ENCODE measurements around the gene P2RY6.

Gene P2RY6

DNA sequence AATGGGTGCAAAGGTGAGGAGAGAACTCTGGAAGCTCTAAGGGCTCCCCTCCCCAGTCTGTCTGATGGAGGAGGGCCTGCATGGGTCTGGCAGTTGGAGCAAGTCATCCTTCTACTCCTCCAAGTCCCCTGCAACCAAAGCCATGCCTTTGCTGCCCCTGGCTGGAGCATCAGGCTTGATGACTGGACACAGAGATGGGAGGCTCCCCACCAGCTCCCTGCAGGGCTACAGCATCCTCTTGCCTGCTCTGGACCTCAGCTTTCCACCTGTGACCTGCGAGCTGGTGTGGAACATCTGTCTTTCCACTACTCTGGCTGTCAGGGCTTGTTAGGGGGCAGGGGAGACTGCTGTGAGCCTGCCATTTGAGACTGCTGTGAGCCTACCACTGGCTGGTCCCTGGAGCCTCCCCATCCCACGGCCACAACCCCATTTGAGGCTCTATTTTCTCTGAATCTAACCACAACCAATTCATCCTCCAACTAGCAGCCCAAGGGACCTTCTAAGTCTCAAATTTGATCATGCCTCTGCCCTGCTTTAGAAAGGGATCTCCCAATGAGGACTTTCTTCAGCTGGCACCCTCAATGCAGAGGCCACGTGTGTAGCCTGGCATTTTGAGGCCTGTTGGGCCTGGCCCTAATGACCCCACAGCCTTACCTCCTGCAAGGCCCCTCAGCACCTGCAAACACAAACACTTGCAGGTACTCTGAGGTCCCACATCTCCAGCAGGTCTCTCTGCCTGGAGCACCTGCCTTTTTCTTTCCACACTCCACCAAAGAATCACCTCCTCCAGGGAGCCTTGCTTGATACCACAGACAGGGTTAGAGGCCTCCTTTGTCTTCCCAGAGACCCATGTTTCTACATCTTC lies 9.9 kb downstream of the P2RY6 start:
- no peak for DNase-seq

DNA sequence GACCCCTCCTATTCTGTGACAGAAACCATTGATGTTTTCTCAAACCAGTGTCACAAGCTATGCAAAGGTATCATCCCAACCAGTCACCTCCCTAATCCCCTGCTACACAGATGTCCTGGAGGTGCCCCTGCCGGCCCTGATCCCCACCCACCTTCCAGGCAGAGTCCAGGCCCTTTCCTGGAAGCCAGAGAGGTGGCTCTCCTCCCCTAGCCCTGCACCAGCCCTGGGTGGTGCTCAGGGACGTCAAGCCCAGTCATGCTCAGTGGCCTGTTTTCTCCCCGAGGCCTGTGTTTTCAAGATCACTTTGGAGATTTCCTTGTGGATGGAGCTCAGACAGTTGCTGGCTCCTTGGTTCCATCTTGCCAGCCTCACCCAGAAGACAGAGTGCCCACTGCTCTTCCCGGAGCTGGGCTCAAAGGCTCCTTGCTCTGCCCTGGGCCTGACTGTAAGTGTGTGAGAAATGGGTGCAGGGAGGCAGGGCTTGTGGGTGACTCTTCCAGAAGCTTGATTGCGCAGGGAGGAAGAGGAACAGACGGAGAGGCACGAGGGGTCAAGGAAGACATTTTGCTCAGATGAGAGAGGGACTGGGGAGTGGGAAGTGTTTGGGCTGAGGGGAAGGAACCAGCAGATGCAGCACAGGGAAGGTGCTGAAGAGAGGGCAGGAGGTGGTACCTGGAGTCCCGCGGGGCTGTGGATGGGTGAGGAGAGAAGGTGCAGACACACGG lies 11.3 kb downstream of the P2RY6 start:
- peak; percentile 34 for DNase-seq

DNA sequence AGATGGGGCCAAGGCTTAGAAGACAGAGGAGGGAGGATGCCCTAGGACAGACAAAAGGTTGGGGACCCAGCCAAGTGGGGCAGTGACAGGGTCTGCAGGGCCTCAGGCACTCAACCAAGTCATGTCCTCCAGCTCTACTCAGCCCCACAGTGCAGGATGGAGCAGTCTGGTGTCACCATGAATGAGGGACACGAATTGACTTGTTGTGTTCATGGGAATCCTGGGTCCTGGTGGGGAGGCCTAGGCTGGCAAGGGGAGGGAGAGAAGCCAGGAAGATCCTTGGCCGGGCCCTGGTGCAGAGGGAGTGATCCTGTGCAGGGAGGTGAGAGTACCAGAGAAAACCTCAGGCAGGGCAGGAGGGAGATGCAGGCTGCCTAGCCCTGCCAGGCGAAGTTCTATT lies 12.0 kb downstream of the P2RY6 start:
- DNase-seq, result no peak

DNA sequence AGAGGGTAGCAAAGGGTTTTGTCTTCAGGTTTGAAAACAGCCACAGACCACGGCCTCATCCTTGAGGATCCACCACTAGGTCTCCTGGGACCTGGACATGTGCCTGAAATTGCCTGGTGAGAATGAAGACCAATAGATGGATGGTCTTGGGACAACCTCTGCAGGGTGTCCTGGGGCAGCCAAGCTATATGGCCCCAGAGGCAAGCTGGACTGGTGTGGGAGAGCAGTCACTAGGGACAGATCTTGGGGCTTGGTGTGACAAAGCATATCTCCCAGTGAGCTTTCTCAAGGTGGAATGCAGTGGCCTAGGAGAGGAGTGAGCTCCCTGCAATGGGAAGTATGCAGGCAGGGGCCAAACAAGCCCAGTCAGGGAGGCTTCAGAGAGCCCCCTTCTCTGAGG lies 13.6 kb downstream of the P2RY6 start:
- DNase-seq, result no peak

DNA sequence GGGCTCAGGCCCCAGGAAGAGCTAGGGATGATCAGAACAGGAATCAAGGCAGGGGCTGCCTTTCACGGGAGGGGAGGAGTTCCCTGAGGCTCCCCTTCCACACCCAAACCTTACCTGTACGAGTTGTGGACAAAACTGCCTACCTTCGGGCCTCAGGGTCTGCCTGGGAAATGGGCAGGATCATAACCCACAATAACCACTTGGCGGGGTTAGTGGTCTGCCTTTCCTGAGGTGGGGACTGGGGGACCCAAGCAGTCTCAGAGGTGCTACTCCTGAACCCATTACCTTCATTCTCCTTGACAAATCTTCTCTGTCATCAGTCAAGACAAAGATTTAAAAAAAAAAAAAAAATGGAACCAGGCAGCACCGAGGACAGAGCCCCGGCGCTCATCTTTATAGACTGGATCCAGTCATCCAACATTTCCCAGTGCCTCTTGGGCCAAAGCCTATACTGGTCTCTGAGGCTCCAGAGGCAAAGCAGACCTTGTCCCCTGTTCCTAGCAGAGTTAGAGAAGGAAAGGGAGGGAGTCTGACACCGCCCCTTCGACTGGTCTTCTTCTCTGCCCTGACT lies 14.2 kb downstream of the P2RY6 start:
- no peak for DNase-seq

DNA sequence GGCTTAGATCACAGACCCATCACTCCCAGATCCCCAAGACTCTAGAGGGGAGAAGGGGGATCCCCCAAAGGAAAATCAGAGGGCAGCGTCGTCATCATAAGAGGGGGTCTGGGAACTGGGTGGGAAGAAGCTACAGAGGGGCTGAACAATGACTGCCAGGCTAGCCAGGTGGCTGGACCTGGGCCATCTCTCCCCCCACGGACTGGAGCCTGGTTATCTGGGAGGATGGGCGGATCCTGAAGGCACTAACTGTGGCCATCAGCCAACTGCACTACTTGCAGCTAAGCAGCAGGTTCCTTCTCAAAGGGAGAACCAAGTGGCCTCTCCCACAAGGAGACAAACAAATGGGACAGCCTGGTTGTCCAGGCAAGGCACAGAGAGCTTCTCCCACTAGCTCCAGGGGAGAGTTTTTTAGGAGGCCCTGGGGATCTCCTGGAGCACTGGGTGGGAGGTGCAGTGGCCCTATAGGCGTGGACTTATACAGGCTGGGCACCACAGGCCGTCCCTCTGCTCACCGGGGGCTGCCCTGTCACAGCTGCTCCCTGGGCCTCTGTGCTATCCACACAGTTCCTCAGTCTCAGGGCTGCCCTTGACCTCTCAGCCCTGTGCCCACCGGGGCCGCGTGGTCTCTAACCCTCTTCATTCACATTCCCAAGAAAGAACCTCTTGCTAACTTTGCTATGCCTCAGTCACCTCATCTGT lies 15.4 kb downstream of the P2RY6 start:
- DNase-seq, result no peak

DNA sequence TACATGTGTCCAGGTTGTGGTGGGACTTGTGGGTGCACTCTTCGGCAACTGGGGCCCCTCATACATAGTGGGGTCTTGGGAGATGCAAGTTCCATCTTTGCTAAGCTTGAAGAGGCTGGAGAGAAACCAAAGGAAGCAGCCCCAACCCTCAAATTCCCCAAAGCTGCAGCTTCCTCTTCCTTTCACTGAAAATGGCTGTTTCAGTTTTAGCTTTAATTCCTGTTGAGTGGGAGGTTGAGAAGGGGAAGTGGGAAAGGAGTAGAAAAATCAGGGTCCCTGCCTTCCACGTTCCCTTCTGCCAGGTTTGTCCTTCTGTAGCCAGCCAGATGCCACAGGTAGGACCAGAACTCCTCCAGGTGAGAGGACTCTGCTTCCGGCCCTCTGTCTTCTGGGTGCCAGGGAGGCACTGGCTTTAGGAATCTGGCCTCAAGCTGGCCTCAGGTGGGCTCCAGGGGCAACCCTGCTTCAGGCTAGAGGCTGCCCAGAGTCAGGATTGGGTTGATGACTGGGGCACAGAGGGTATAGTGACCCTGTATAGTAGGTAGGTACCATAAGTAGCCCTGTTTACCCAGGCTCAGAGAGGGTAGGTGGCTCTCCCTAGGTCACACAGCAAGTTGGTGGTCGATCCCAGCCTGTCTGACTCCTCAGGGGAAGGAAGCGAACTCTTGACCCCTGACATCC lies 16.2 kb downstream of the P2RY6 start:
- DNase-seq, result no peak

DNA sequence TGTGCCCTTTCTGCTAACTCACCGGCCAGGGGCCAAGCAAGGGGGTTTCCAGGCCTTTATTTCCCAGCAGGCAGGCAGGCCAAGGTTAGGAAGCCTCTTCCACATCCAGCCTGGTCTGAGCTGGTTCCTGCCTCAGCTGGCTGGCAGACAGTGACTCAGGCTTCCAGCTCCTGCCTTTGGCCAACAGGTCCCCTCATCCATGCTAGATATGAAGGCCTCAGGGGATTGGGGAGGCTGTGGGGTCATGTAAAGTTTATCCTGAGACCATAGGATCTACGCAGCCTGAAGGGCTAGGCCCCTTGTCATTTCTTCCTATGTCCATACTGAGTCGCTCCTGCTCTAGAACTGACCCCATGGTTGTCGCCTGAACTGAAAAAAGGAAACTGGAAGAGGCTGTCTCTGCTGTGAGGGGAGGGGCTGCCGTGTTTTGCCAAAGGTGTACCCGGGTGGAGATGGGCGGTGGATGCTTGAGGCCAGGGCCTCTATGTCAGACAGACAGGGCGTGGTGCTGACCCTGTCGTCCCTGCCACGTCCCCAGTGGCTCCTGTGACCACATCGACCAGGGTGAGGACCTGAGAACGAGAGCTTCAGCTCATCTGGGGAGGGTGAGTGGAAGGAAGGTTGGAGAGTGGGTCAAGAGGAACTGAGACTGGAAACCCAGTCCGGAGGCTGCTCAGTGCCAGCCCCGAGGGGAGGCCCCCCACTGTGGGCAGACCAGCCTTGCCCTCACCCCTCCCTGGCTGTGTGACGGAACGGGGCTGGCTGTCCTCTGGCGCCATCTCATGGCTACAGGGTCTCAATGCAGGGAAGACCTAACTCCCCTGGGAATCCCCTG lies 17.0 kb downstream of the P2RY6 start:
- peak; percentile 83 for DNase-seq

DNA sequence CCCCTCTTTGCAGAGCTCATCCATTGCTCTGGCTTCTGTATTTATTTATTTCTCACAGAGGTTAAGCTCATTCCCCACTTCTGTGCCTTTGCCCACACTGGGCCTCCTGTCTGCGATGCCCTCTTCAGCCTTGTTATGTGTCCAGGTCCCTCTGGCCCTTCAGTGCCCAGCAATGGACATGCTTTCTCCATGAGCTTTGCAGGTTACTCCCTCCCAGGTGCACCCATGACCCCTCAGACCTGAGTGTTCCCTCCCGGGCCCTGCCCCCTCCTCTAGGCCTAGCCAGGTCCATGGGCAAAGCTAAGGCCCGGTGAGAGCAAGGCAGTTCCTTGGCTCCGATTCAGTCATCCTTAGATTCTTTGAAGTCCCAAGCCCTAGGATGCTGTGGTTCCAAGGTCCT lies 18.4 kb downstream of the P2RY6 start:
- no peak for DNase-seq

DNA sequence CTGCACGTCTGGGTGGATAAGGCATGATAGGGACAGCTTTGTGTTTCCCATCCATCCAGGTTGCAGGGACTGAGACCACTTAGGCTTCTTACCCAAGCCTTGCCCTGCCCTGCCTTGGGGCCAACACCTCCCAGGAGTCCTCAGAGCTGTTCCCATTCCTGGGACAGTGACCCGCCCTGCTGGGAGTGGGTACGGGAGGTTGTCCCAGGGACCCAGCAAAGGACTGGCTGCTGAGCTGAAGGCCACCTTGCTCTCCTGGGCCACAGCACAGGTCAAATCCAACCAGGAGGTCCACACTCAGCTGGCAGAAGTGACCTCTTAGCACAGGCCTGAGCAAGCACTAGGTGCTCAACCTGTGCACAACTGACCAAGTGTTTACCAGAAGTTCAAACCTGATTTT lies 19.1 kb downstream of the P2RY6 start:
- DNase-seq, result no peak

DNA sequence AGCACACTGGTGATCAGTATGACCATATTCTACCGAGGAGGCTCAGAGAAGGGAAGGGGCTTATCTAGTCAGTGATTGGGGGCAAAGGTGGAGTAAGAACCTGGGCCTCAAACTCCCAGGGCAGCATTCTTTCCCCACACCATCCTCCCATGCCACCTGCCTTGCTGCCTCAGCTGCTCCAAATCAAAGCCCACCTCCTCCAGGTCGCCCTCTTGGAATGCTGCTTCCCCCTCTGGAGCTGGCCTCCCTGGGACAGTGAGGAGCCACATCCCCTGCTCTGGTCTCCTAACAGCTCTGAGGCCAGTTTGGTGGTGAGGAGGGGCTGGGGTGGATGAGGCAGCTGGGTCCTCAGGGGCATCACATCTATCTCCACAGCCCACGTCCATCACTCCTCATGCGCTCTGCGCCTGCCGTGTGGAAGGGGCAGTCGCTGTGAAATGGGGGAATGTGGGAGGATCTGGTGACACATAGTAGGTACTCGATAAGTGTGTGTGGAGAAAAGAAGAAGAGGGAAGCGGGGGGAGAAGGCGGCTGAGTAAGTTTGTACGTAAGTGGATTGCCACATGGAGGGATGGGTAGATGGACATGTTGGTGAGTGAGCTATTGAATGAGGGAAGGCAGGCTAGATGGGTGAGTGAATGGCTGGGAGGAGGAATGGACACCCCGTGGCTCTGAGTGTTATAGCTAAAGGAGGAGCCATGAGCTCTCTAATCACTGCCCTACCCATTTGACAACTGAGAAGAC lies 19.8 kb downstream of the P2RY6 start:
- DNase-seq, result no peak

DNA sequence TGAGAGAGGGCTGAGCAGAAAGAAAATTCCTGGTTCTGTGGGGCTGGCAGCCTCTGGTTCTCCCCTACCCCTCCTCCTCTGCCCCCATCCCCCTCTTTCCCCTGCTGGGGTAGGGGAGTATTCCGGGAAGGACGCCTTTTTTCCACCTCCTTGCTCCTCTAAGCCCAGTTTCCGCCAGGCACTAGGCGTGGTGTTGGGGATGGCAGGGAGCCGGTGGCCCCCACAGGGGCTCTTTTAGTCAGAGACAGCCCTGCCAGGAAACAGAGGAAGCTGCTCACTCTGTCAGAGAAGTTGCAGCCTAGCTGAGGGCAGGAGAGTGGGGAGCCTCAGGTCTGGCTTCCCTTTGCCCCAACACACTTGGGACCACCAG lies 20.4 kb downstream of the P2RY6 start:
- DNase-seq, result no peak

DNA sequence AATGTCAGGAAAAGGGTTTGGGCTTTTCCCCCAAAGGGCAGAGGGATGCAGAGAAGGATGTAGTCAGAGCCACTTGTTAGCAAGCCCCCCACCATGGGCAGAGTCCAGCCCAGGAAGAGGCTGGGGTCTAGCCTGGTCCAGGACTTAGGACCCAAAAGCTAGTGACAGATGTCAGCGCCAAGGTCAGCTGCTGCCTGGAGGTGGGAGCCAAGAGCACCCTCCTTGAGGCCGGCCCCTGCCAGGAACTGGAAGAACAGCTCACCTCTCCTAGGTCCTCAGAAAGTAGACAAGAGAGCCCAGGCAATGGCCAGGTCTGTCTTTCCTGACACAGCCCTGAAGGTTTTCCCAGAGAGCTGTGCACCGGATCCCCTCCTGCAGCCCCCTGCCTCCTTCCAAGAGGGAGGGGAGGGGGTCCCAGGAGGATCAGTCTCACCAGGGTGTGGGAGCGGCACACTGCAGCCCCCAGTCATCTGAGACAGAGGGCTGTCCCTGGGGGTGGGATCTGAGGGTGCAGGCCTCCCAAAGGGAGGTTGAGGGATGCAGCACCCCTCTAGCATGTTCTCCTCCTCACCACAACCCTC lies 21.3 kb downstream of the P2RY6 start:
- no peak for DNase-seq

DNA sequence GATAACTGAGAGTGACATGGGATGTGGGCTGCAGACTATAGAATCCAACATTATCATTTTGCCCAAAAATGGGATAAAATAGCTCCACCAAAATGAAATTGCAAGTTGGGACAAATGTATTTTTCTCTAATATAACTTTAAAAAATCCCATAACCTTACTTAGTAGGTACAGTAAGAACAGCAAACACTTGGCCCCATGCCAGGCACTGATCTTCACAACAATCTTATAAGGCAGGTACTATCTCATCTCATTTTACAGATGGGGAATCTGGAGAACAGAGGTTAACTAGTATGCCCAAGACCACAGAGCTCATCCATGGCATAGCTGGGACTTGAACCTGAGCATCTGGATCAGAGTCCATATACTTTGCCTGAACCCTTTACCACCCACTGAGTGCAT lies 22.5 kb downstream of the P2RY6 start:
- no peak for DNase-seq

DNA sequence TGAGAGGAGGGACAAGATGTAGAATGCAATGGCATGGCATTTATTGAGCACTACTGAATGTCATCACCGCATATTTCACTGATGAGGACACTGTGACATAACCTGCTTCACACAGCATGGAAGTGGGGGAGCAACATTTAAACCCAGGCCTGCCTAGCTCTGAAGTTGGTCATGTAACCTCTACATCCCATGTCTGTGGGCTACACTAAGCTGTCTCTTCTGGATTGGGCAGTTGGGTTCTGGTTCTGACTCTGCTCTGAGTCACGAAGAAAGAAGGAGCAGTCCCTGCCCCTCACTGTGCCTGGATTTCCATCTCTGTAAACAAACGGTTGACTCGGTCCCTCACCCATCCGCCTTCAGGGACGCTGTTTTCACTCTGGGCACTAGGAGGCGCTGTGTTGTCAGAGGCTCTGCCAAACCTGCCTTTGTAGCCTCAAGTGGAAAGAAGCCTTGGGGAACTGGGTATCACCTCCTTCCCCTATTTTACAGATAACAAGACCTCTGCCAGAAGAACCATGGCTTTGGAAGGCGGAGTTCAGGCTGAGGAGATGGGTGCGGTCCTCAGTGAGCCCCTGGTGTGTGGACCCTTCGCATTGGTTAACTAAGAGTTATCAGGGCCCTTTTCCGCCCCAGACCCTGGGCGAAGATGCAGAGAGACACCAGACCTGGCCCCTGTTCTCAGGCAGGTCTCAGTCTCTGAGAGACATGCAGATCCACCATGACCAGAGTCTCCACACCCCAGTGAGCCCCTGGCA lies 23.3 kb downstream of the P2RY6 start:
- DNase-seq, result peak; percentile 63

DNA sequence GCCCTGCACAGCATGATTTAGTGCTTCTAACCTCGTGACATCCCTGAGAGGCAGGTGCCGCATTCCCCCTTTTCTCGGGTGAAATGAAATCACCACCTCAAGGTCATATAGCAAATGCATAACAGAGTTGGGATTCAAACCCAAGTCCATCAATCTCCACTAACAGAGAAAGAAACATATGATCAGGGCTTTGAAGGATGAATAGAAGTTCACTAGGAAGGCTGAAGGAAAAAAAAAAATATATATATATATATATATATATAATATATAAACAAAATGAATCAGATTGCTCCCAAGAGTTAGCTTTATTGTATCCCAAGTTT lies 23.8 kb downstream of the P2RY6 start:
- no peak for DNase-seq

DNA sequence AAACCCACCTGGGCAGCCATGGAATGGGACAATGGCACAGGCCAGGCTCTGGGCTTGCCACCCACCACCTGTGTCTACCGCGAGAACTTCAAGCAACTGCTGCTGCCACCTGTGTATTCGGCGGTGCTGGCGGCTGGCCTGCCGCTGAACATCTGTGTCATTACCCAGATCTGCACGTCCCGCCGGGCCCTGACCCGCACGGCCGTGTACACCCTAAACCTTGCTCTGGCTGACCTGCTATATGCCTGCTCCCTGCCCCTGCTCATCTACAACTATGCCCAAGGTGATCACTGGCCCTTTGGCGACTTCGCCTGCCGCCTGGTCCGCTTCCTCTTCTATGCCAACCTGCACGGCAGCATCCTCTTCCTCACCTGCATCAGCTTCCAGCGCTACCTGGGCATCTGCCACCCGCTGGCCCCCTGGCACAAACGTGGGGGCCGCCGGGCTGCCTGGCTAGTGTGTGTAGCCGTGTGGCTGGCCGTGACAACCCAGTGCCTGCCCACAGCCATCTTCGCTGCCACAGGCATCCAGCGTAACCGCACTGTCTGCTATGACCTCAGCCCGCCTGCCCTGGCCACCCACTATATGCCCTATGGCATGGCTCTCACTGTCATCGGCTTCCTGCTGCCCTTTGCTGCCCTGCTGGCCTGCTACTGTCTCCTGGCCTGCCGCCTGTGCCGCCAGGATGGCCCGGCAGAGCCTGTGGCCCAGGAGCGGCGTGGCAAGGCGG lies 24.5 kb downstream of the P2RY6 start:
- DNase-seq, result no peak

DNA sequence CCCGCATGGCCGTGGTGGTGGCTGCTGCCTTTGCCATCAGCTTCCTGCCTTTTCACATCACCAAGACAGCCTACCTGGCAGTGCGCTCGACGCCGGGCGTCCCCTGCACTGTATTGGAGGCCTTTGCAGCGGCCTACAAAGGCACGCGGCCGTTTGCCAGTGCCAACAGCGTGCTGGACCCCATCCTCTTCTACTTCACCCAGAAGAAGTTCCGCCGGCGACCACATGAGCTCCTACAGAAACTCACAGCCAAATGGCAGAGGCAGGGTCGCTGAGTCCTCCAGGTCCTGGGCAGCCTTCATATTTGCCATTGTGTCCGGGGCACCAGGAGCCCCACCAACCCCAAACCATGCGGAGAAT lies 25.1 kb downstream of the P2RY6 start:
- no peak for DNase-seq

DNA sequence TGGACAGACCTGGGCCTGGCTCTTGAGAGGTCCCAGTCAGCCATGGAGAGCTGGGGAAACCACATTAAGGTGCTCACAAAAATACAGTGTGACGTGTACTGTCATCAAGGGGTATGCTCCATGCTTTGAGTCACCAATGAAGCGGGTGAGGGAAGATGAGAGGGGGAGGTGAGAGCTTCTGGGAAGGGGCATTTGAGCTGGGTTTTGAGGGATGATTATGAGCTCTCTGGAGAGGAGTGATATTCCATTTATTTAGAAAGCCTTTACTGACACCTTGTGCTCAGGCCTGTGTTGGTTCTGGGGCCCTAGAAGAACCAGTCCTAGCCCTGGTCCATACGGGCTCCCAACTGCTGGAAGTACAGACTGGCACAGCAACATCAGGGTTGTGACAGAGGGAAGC lies 25.6 kb downstream of the P2RY6 start:
- no peak for DNase-seq

DNA sequence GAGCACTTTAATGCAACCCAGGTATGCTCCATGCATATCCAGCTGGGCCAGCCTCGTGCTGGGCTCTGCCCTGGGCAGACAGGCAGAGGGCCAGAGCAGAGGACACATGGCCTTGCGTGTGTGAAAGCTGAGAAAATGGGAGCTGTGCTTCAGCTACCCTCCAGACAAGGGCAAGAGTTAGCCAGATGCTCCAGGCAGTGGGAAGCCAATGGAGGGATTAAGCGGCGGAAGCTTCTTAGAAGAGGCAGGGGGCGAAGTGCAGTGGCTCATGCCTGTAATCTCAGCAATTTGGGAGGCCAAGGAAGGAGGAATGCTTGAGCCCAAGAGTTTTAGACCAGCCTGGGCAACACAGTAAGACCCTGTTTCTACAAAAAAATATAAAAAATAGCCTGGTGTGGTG lies 26.1 kb downstream of the P2RY6 start:
- DNase-seq, result peak; percentile 12

Measured in CD4-positive, alpha-beta T cell treated with Interleukin-15 for 1 hour (primary cell).